CD4-positive, alpha-beta memory T cell (primary cell): Measurements from ENCODE around the gene ENHO. TPM values are rescaled to one million over a fixed set of nuclear protein-coding genes. Genes with fewer than 3 reads are reported as not detected.

Source experiments
- CTCF ChIA-PET: fragments of 350-600 bp; sonication (Branson Sonifier 250); formaldehyde crosslinking; loops from one replicate; lab custom pipeline; 2021; ENCODE audit warnings: inconsistent platforms; ENCODE audit not compliant: partially characterized antibody; lab: Charles Lee
- POLR2A ChIA-PET: fragments of 350-600 bp; sonication (Branson Sonifier 250); formaldehyde crosslinking; loops from one replicate; lab custom pipeline; 2021; ENCODE audit not compliant: partially characterized antibody; lab: Charles Lee
- DNase-seq, 5 donors: peaks; one replicate each; pipeline versions ENCODE4 v3.0.0 to v3.0.0-alpha.2; 2020 to 2022; ENCODE audit warnings: mixed read lengths in 1 of 5
- H3K27ac ChIP-seq: one replicate; pipeline ENCODE4 v1.7.0; 2013; ENCODE audit warnings: low read depth, low read length
- H3K27me3 ChIP-seq: 2 replicates; pipeline ENCODE4 v1.7.0; 2013; ENCODE audit warnings: mild to moderate bottlenecking, low read length, moderate library complexity; ENCODE audit not compliant: insufficient read depth
- H3K36me3 ChIP-seq: 2 replicates; pipeline ENCODE4 v1.7.0; 2013; ENCODE audit warnings: mild to moderate bottlenecking, low read length, moderate library complexity; ENCODE audit not compliant: insufficient read depth
- H3K4me1 ChIP-seq: 2 replicates; pipeline ENCODE4 v1.7.0; 2013; ENCODE audit warnings: mild to moderate bottlenecking, low read length, moderate library complexity; ENCODE audit not compliant: insufficient read depth
- H3K4me3 ChIP-seq, 2 donors: one replicate each; pipeline ENCODE4 v1.7.0; 2013; ENCODE audit warnings: low read length in 2 of 2, mild to moderate bottlenecking in 1 of 2
- H3K9me3 ChIP-seq, 2 donors: one replicate each; pipeline ENCODE4 v1.7.0; 2013; ENCODE audit warnings: low read length in 2 of 2, control low read depth in 1 of 2; ENCODE audit not compliant: control insufficient read depth in 1 of 2
- H3K27ac Mint-ChIP-seq, 7 donors: one replicate each; pipeline ENCODE4 v1.8.0; 2020 to 2021; ENCODE audit warnings: mixed read lengths in 7 of 7, mild to moderate bottlenecking in 6 of 7, inconsistent platforms in 3 of 7, moderate library complexity in 3 of 7
- H3K27me3 Mint-ChIP-seq, 2 donors: one replicate each; pipeline ENCODE4 v1.8.0; 2020 to 2021; ENCODE audit warnings: mixed read lengths in 2 of 2
- H3K36me3 Mint-ChIP-seq, 2 donors: one replicate each; pipeline ENCODE4 v1.8.0; 2020 to 2021; ENCODE audit warnings: mixed read lengths in 2 of 2, inconsistent platforms in 1 of 2, mild to moderate bottlenecking in 1 of 2
- H3K4me1 Mint-ChIP-seq, 4 donors: one replicate each; pipeline ENCODE4 v1.8.0; 2020 to 2021; ENCODE audit warnings: mixed read lengths in 4 of 4, mild to moderate bottlenecking in 1 of 4
- H3K4me3 Mint-ChIP-seq, 8 donors: one replicate each; pipeline ENCODE4 v1.8.0; 2020 to 2021; ENCODE audit warnings: mixed read lengths in 8 of 8, mild to moderate bottlenecking in 7 of 8, moderate library complexity in 6 of 8, inconsistent platforms in 3 of 8
- H3K9me3 Mint-ChIP-seq, 8 donors: one replicate each; pipeline ENCODE4 v1.8.0; 2020 to 2021; ENCODE audit warnings: mixed read lengths in 8 of 8, mild to moderate bottlenecking in 5 of 8, inconsistent platforms in 3 of 8, moderate library complexity in 1 of 8
- intact Hi-C: fragments of 100-400 bp; cut with micrococcal nuclease; formaldehyde crosslinking; loops from one replicate; pipeline ENCODE4 v1.15.1; 2023
- polyA plus RNA-seq, 2 donors: library from polyadenylated mRNA; unstranded; fragments of 300-500 nt; fragmentation: Illumina TruSeq; gene quantifications; one replicate each; pipeline ENCODE4 v1.2.3, GENCODE V29; 2021
- total RNA-seq, 2 experiments: library from RNA; stranded (reverse); gene quantifications; one replicate each; pipeline ENCODE4 v1.2.3, GENCODE V29; 2021

ENHO gene
- total and polyA plus RNA-seq, 4 experiments from 2014 or later, result 0.47 TPM; not detected in 3

- Histone ChIP-seq H3K4me1 (no peaks in the 10 kb centered on the region), H3K4me3 (no peak overlapping the region), H3K27me3 (no peaks in the 10 kb centered on the region), H3K27ac (no peak overlapping the region), H3K36me3 (no peaks in the 10 kb centered on the region), H3K9me3 (no peaks in the 10 kb centered on the region)
- Mint-ChIP-seq H3K27ac (no peak overlapping the region), H3K4me3 (no peak overlapping the region), H3K9me3 (peaks cover 0 to 2% (median 0%) of the 10 kb centered on the region in 8 donors), H3K27me3 (no peaks in the 10 kb centered on the region), H3K36me3 (no peaks in the 10 kb centered on the region), H3K4me1 (no peaks in the 10 kb centered on the region)
- DNase-seq, result no peak
- intact Hi-C loops, result no loop called here
- ChIA-PET POLR2A (no interaction called here), CTCF (interaction anchor here (1.0 to 1.3 kb wide), 3 partner anchors 16 to 108 kb away, joined by 3 read pairs; no protein-coding TSS in a partner anchor)
These were observed 10.4 kb downstream of the ENHO start for GRCh38 chr9:34512131-34513078.

GRCh38 chr9:34510497-34511468 is 12.0 kb downstream of the ENHO start:
- intact Hi-C loops, result no loop called here
- no peaks in the 10 kb centered on the region for H3K27me3 Mint-ChIP-seq
- Histone ChIP-seq H3K27ac (no peak overlapping the region), H3K27me3 (no peaks in the 10 kb centered on the region), H3K4me1 (no peaks in the 10 kb centered on the region), H3K9me3 (no peaks in the 10 kb centered on the region), H3K4me3 (no peak overlapping the region), H3K36me3 (no peaks in the 10 kb centered on the region)
- H3K9me3 Mint-ChIP-seq, result peaks cover 0 to 2% (median 0%) of the 10 kb centered on the region in 8 donors
- no peak overlapping the region for H3K27ac Mint-ChIP-seq
- no peak overlapping the region for H3K4me3 Mint-ChIP-seq
- ChIA-PET POLR2A (no interaction called here), CTCF (interaction anchor here (1.3 kb wide), 1 partner anchor 107 kb away, joined by 3 read pairs; no protein-coding TSS in a partner anchor)
- no peaks in the 10 kb centered on the region for H3K36me3 Mint-ChIP-seq
- no peak for DNase-seq
- H3K4me1 Mint-ChIP-seq, result no peaks in the 10 kb centered on the region

GRCh38 chr9:34508951-34509350 is 13.8 kb downstream of the ENHO start:
- DNase-seq, result no peak
- H3K4me3 ChIP-seq, result no peak overlapping the region
- H3K36me3 Mint-ChIP-seq, result no peaks in the 10 kb centered on the region
- POLR2A ChIA-PET, result no interaction called here
- peaks cover 0 to 2% (median 0%) of the 10 kb centered on the region in 8 donors for H3K9me3 Mint-ChIP-seq
- no peak overlapping the region for H3K27ac ChIP-seq
- intact Hi-C loops, result no loop called here
- H3K27ac Mint-ChIP-seq, result peak overlapping the region in 2 of 7 donors; percentile 17 to 82
- CTCF ChIA-PET, result no interaction called here
- no peaks in the 10 kb centered on the region for H3K36me3 ChIP-seq
- H3K9me3 ChIP-seq, result no peaks in the 10 kb centered on the region
- H3K27me3 ChIP-seq, result no peaks in the 10 kb centered on the region
- no peaks in the 10 kb centered on the region for H3K27me3 Mint-ChIP-seq
- no peaks in the 10 kb centered on the region for H3K4me1 Mint-ChIP-seq
- H3K4me1 ChIP-seq, result no peaks in the 10 kb centered on the region
- H3K4me3 Mint-ChIP-seq, result no peak overlapping the region

DNA sequence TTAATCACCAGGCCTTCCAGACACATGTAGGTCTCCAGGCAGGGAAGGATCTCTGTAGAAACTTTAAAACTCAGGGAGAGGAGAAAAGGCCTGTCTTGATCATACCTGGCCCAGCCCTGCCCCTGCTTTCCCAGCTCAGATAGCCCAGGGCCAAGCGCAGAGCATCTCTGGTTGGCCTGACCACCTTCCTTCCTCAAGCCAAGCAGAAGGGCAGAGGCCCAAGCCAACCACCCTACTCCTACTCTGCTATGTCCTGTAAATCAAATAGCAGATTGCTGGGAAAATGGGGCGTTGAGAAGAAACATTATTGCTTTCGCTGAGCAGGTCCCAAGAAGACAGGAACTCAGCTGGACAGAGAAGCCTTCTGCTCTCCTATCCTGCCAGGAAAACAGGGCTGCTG is 14.3 kb downstream of the ENHO start:
- H3K9me3 Mint-ChIP-seq, result peaks cover 0 to 2% (median 0%) of the 10 kb centered on the region in 8 donors
- no peak overlapping the region for H3K4me3 Mint-ChIP-seq
- H3K4me1 Mint-ChIP-seq, result no peaks in the 10 kb centered on the region
- Histone ChIP-seq H3K4me3 (no peak overlapping the region), H3K4me1 (no peaks in the 10 kb centered on the region), H3K27me3 (no peaks in the 10 kb centered on the region), H3K36me3 (no peaks in the 10 kb centered on the region), H3K27ac (no peak overlapping the region), H3K9me3 (no peaks in the 10 kb centered on the region)
- no peaks in the 10 kb centered on the region for H3K36me3 Mint-ChIP-seq
- H3K27ac Mint-ChIP-seq, result no peak overlapping the region
- ChIA-PET CTCF (no interaction called here), POLR2A (no interaction called here)
- no peak for DNase-seq
- H3K27me3 Mint-ChIP-seq, result no peaks in the 10 kb centered on the region
- intact Hi-C loops, result no loop called here

DNA sequence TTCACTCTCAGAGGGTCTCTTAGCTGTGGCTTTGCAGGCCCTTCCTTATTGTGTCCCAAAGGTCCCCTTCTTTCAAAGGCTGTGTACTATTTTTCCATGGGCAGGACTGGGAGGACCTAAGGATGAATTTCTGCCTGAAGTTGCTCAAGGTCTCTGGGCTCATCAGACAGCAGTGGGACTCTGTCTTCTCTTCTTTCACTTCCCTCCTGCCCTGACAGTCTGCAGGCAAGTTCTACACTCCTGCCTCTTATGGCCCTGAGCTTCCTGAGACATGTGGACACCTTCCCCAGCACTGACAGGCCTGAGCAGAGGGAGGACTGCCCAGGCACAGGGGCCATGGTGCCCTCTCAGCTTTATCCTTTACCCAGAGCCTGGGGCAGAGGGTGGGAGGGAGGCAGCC is 14.8 kb downstream of the ENHO start:
- H3K9me3 ChIP-seq, result no peaks in the 10 kb centered on the region
- CTCF ChIA-PET, result no interaction called here
- intact Hi-C loops, result no loop called here

GRCh38 chr9:34507556-34507955 is 15.2 kb downstream of the ENHO start:
- Mint-ChIP-seq H3K9me3 (no peaks in the 10 kb centered on the region), H3K27me3 (no peaks in the 10 kb centered on the region), H3K27ac (no peak overlapping the region), H3K4me1 (no peaks in the 10 kb centered on the region), H3K4me3 (no peak overlapping the region), H3K36me3 (no peaks in the 10 kb centered on the region)
- DNase-seq, result no peak
- Histone ChIP-seq H3K9me3 (no peaks in the 10 kb centered on the region), H3K4me1 (no peaks in the 10 kb centered on the region), H3K27ac (no peak overlapping the region), H3K27me3 (no peaks in the 10 kb centered on the region), H3K36me3 (no peaks in the 10 kb centered on the region), H3K4me3 (no peak overlapping the region)
- ChIA-PET CTCF (interaction anchor here (1.1 kb wide), 1 partner anchor 103 kb away, joined by 3 read pairs; no protein-coding TSS in a partner anchor), POLR2A (no interaction called here)
- intact Hi-C loops, result no loop called here

More for the DNA sequence above, 14.8 kb downstream of the ENHO start:
- Mint-ChIP-seq H3K9me3 (peaks cover 0 to 2% (median 0%) of the 10 kb centered on the region in 8 donors), H3K36me3 (no peaks in the 10 kb centered on the region), H3K27ac (no peak overlapping the region), H3K4me3 (no peak overlapping the region), H3K27me3 (no peaks in the 10 kb centered on the region), H3K4me1 (no peaks in the 10 kb centered on the region)
- H3K27me3 ChIP-seq, result no peaks in the 10 kb centered on the region
- DNase-seq, result no peak
- no peak overlapping the region for H3K27ac ChIP-seq
- POLR2A ChIA-PET, result no interaction called here
- no peaks in the 10 kb centered on the region for H3K36me3 ChIP-seq
- H3K4me1 ChIP-seq, result no peaks in the 10 kb centered on the region
- no peak overlapping the region for H3K4me3 ChIP-seq

DNA sequence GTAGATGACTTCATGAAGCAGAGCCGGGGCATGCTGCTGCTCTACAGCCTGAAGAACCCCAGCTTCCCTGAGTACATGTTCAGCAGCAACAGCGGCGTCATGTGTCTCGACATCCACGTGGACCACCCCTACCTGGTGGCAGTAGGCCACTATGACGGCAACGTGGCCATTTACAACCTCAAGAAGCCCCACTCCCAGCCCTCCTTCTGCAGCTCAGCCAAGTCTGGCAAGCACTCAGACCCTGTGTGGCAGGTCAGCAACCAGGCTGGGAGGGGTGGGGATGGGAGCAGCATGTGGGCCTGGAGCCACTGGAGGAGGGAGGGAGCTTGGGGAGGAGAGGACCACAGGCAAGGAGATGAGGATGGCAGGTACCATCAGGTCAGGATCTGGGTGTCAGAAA is 16.2 kb downstream of the ENHO start:
- H3K4me3 ChIP-seq, result no peak overlapping the region
- H3K27ac ChIP-seq, result no peak overlapping the region
- no peaks in the 10 kb centered on the region for H3K36me3 ChIP-seq
- H3K4me1 ChIP-seq, result no peaks in the 10 kb centered on the region
- intact Hi-C loops, result no loop called here
- Mint-ChIP-seq H3K4me3 (no peak overlapping the region), H3K4me1 (no peaks in the 10 kb centered on the region), H3K27me3 (no peaks in the 10 kb centered on the region), H3K9me3 (no peaks in the 10 kb centered on the region), H3K36me3 (no peaks in the 10 kb centered on the region), H3K27ac (no peak overlapping the region)
- H3K27me3 ChIP-seq, result no peaks in the 10 kb centered on the region
- no peaks in the 10 kb centered on the region for H3K9me3 ChIP-seq
- no peak for DNase-seq
- ChIA-PET POLR2A (no interaction called here), CTCF (interaction anchor here (1.1 to 1.6 kb wide), 3 partner anchors 101 to 128 kb away, joined by 3 to 4 read pairs (median 3); no protein-coding TSS in a partner anchor)
